NCI-H774 (cell line): ENCODE data around the gene CD7.

Experiments used
- DNase-seq: peaks from one replicate; lab custom pipeline; 2025; lab: John Stamatoyannopoulos, UW

The CD7 gene

GRCh38 chr17:82278308-82278707 lies 39.1 kb downstream of the CD7 start:
- no peak for DNase-seq

- no peak for DNase-seq
Observed at GRCh38 chr17:82277851-82278250, 39.6 kb downstream of the CD7 start.

DNA sequence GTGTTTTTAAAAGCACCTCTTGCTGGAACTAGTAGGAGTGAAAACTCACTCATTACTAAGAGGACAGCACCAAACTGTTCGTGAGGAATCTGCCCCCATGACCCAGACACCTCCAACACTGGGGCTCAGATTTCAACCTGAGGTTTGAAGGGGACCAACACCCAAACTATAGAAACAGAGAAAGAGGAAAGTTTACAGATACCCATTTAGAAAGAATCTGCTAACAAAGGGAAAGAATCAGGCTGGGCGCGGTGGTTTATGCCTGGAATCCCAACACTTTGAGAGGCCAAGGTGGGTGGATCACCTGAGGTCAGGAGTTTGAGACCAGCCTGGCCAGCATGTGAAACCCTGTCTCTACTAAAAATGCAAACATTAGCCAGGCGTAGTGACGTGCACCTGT lies 40.5 kb downstream of the CD7 start:
- DNase-seq, result no peak

GRCh38 chr17:82275326-82275725 lies 42.1 kb downstream of the CD7 start:
- DNase-seq, result no peak

DNA sequence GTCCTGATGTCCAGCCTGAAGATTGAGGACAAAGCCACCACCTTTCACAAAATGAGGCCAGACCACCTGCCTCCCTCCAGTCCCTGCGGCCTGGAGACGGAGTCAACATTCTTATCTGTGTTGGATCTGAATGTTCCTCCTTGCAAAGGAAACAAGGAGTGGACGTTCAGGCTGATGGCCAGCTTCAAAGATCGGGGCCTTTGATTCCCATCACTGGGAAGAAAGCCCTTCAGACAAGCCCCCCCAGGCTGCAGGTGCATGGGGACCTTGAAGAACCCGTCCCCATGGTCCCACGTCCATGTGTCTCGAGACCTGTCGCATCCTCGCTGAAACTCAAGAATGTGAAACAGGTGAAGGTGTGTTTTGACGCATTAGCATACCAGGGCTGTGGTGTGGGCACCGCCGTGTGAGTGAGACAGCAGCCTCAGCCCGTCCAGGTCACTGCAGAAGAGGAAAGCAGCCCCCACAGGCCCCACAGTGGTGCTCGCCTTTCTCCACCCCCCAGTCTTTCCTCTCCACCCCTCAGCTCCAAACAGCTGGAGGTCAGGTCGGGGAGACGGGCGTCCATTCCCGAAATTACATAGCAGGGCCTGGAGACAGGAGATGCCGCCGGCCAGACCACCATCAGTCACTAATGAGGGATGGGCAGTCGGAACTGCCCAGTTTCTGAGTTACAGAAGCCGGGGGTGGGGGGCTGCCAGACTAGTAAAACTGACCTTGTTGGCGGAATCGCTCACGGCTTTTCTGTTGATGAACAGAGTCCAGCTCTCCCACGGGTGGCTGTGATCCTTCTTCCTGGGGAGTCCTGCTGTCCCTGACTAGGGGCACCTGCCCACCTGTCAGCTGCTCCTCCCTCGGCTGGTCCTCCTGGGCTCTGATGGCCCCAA lies 43.0 kb downstream of the CD7 start:
- DNase-seq, result no peak

GRCh38 chr17:82273327-82274133 lies 43.9 kb downstream of the CD7 start, which contains the start of gene CSNK1D:
TSS of gene CSNK1D (minus strand) at chr17:82273700. CDS start at chr17:82273381, 319 bp downstream.
- peak; percentile 93 for DNase-seq

DNA sequence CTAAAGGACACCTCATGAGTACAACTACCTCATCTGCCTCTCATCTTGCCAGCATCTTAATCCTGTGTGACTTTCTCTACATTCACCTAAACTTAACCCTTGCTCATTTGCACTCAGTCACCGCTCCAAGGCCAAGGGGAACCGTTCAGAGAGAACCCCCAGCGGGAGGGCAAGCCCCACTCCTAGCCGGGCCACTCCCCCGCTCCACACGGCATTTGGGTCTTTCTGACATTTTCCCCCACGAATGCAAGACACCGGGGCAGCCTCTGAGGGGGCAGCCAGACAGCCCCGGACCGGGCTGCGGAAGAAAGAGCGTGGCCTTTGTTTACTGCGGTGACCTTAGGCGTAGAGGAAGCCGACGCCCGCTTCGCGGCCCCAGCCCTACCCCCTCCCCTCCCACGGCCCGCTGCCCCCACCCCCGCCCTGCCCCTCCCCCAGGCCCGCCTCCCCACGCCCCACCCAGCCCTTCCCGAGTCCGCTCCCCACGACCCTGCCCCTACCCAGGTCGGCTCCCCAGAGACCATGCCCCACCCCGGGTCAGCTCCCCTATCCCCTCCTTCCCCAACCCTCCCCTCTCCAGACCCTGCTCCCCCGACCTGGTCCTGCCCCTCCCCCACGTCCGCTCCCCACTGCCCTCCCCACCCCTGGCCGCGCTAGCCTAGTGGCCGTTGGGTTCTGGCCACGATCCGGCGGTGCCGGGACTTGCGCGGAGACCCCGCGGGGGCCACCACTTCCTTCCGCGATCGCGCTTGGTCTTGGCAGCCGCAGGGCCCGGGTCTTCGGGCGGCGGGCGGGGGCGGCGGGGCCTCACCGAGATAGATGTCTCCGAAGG lies 44.7 kb downstream of the CD7 start:
- peak; percentile 57 for DNase-seq

DNA sequence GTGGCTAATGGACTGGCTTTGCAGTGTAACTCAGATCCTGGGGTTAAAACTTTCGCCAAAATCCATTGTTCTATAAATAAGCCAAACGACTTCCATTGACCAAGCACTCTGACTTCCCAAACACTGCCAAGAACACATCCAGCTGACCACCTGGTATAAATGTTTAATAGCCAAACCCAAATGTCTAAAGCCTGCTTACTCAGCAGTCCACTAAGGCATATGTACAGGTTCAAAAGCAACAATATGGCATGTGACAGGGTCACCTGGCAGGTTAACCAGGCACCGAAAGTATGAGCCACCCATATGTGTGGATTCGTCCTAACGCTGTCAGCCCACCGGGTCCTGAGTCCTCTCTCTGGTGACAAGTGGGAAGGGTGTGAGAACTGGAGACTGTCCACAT lies 46.0 kb downstream of the CD7 start:
- no peak for DNase-seq

- no peak for DNase-seq
Observed at GRCh38 chr17:82270651-82271050, 46.8 kb downstream of the CD7 start.

- no peak for DNase-seq
Observed at GRCh38 chr17:82269882-82270500, 47.4 kb downstream of the CD7 start.

DNA sequence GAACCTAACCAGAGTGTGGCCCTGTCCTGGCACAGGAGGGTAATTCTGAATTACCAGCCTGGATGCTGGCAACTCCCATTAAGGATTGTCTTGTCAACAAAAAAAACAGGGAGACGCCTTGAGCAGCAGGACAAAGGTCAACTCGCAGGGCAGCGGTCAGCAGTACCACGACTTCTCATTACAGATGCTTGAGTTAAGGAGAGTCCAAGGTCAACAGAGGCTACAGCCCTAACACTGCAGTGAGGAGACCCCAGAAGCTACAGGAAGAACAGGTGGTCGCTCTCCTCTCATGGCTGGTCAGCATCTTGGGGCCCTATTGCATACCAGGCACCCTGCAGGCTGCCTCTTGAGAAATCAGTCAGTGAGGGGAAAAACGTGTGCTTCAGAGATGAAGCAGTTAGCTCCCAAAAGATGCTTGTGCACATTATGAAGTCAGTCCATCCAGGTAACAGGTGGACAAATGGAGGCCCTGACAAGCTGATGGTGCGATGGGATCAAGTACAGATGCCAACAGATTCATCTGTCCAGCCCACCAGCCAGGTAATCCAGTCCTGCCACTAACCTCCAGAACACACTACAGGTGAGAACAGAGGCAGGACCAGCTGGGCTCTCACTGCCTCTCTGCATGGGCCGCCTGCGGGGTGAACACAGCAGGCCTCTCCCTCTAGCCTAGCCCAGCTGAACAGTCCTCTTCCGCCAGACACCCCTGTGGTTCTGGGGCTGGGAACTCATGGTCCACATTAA lies 48.1 kb downstream of the CD7 start:
- no peak for DNase-seq

- DNase-seq, result no peak
Observed at GRCh38 chr17:82267575-82268379, 49.6 kb downstream of the CD7 start.

- no peak for DNase-seq
Observed at GRCh38 chr17:82266142-82266541, 51.3 kb downstream of the CD7 start.
